ENCODE data around the gene WLS.

Gene WLS

GRCh38 chr1:68128820-68129219 lies 103.5 kb downstream of the WLS start:
- no peak for DNase-seq

- DNase-seq, result no peak
Measured at GRCh38 chr1:68128157-68128556, 104.2 kb downstream of the WLS start.

- no peak for DNase-seq
Measured at GRCh38 chr1:68121536-68121935, 110.8 kb downstream of the WLS start.

GRCh38 chr1:68120136-68120791 lies 112.1 kb downstream of the WLS start:
- no peak for DNase-seq

GRCh38 chr1:68119445-68119844 lies 112.9 kb downstream of the WLS start:
- DNase-seq, result no peak

GRCh38 chr1:68117416-68117815 lies 114.9 kb downstream of the WLS start:
- DNase-seq, result no peak

- DNase-seq, result no peak
Measured at GRCh38 chr1:68116643-68117235, 115.6 kb downstream of the WLS start.

GRCh38 chr1:68115308-68115707 lies 117.0 kb downstream of the WLS start:
- no peak for DNase-seq

GRCh38 chr1:68113966-68114365 lies 118.4 kb downstream of the WLS start:
- DNase-seq, result no peak

GRCh38 chr1:68112835-68113243 lies 119.5 kb downstream of the WLS start:
- no peak for DNase-seq

- DNase-seq, result no peak
Measured at GRCh38 chr1:68111519-68112436, 120.5 kb downstream of the WLS start.

- no peak for DNase-seq
Measured at GRCh38 chr1:68107771-68108170, 124.6 kb downstream of the WLS start.

- DNase-seq, result no peak
Measured at GRCh38 chr1:68103884-68104554, 128.3 kb downstream of the WLS start.

GRCh38 chr1:68103011-68103545 lies 129.2 kb downstream of the WLS start:
- DNase-seq, result no peak

- no peak for DNase-seq
Measured at GRCh38 chr1:68101829-68102228, 130.5 kb downstream of the WLS start.

GRCh38 chr1:68100571-68100970 lies 131.8 kb downstream of the WLS start:
- no peak for DNase-seq

GRCh38 chr1:68093737-68094136 lies 138.6 kb downstream of the WLS start:
- no peak for DNase-seq

- DNase-seq, result no peak
Measured at GRCh38 chr1:68087184-68087583, 145.1 kb downstream of the WLS start.

- no peak for DNase-seq
Measured at GRCh38 chr1:68085752-68086151, 146.6 kb downstream of the WLS start.

- no peak for DNase-seq
Measured at GRCh38 chr1:68083686-68084085, 148.6 kb downstream of the WLS start.

GRCh38 chr1:68081775-68082283 lies 150.5 kb downstream of the WLS start:
- DNase-seq, result no peak

- DNase-seq, result no peak
Measured at GRCh38 chr1:68078647-68079046, 153.7 kb downstream of the WLS start.
